ENCODE results near the gene EEF1G. TPM values are rescaled to one million over a fixed set of nuclear protein-coding genes. Genes with fewer than 3 reads are reported as not detected.

EEF1G gene
- total RNA-seq, 4 donors from 2014 or later, result 1,068 to 1,537 (median 1,375) TPM

- no peak for DNase-seq (ENCODE audit: extremely low spot score)
- intact Hi-C loops (cut with DNase I), result no loop called here
- peaks cover 15 to 46% (median 44%) of the 10 kb centered on the region in 4 donors for H3K36me3 ChIP-seq
- H3K9me3 ChIP-seq, result no peaks in the 10 kb centered on the region
- no peak for TF ChIP-seq POLR2A (IDR thresholded peaks at IDR 0.05; ENCODE audit: low read depth)
- TF ChIP-seq EP300 (IDR thresholded peaks at IDR 0.05), result no peak
- no peak for TF ChIP-seq POLR2AphosphoS5 (IDR thresholded peaks at IDR 0.05)
- TF ChIP-seq CTCF (IDR thresholded peaks at IDR 0.05), result no peak
- peak overlapping the region; percentile 45 to 91 (median 70) for H3K27ac ChIP-seq (replicated peaks in 1 of 4)
- peaks cover 38 to 86% (median 69%) of the 10 kb centered on the region in 4 donors for H3K4me1 ChIP-seq
- 78% methylated on average over 8 of the region's 8 CpGs for WGBS
- no peaks in the 10 kb centered on the region for H3K27me3 ChIP-seq
- no peak overlapping the region for H3K4me3 ChIP-seq
Observed at GRCh38 chr11:62512961-62513360, 60.7 kb downstream of the EEF1G start.

Small RNAs within 50 kb of the gene (small RNA-seq; reads per million reads assigned to genes)
- gene AP001458.1 (0 reads per million in 3 donors), gene EEF1G (0 reads per million in 3 donors), gene MIR6747 (0 reads per million in 3 donors)

Other genes with a start within 250 kb of the EEF1G start
- 10 to 100 TPM in 1 of 4 donors, 1 to 10 TPM in 3; 2.1 to 11.6 (median 6.7) TPM for gene ASRGL1, start 236.4 kb downstream of the EEF1G start, total RNA-seq
- gene SCGB1A1, start 154.9 kb downstream of the EEF1G start, total RNA-seq, result 1 to 10 TPM in 1 of 4 donors, not detected in 3; 3.0 TPM
- 1,000 to 10,000 TPM; 1,278 to 2,374 (median 1,866) TPM for gene AHNAK, start 27.1 kb downstream of the EEF1G start, total RNA-seq
- gene TUT1, start 17.6 kb upstream of the EEF1G start, total RNA-seq, result 1 to 10 TPM; 4.2 to 8.0 (median 6.0) TPM
- 10 to 100 TPM; 60.2 to 91.4 (median 88.3) TPM for gene MTA2, start 28.0 kb upstream of the EEF1G start, total RNA-seq
- 10 to 100 TPM; 27.0 to 33.6 (median 29.0) TPM for gene EML3, start 38.9 kb upstream of the EEF1G start, total RNA-seq
- gene ROM1, start 39.4 kb upstream of the EEF1G start, total RNA-seq, result 10 to 100 TPM in 2 of 4 donors, 1 to 10 TPM in 2; 3.7 to 11.9 (median 10.1) TPM
- gene B3GAT3, start 48.1 kb upstream of the EEF1G start, total RNA-seq, result 10 to 100 TPM; 20.3 to 33.3 (median 22.1) TPM
- gene GANAB, start 72.7 kb upstream of the EEF1G start, total RNA-seq, result 100 to 1,000 TPM in 2 of 4 donors, 10 to 100 TPM in 2; 77.7 to 129 (median 111) TPM
- gene INTS5, start 79.4 kb upstream of the EEF1G start, total RNA-seq, result 10 to 100 TPM in 3 of 4 donors, 1 to 10 TPM in 1; 9.6 to 22.7 (median 21.7) TPM
- 10 to 100 TPM; 23.7 to 38.0 (median 33.0) TPM for gene C11orf98, start 91.3 kb upstream of the EEF1G start, total RNA-seq
- 1 to 10 TPM; 2.9 to 4.9 (median 3.1) TPM for gene CSKMT, start 91.4 kb upstream of the EEF1G start, total RNA-seq
- 1 to 10 TPM; 6.3 to 7.5 (median 7.1) TPM for gene UQCC3, start 97.8 kb upstream of the EEF1G start, total RNA-seq
- 1 to 10 TPM; 1.6 to 2.5 (median 1.7) TPM for gene LBHD1, start 98.4 kb upstream of the EEF1G start, total RNA-seq
- 100 to 1,000 TPM; 192 to 277 (median 234) TPM for gene UBXN1, start 105.2 kb upstream of the EEF1G start, total RNA-seq
- gene LRRN4CL, start 115.6 kb upstream of the EEF1G start, total RNA-seq, result 10 to 100 TPM; 29.9 to 48.2 (median 39.2) TPM
- 10 to 100 TPM; 25.3 to 58.1 (median 39.2) TPM for gene BSCL2, start 133.5 kb upstream of the EEF1G start, total RNA-seq
- 1 to 10 TPM in 2 of 4 donors, under 1 TPM in 2; 0.65 to 1.5 (median 1.0) TPM for gene GNG3, start 133.8 kb upstream of the EEF1G start, total RNA-seq
- gene HNRNPUL2, start 153.6 kb upstream of the EEF1G start, total RNA-seq, result 10 to 100 TPM; 19.5 to 45.0 (median 36.7) TPM
- gene TTC9C, start 154.6 kb upstream of the EEF1G start, total RNA-seq, result 10 to 100 TPM; 12.9 to 22.9 (median 18.2) TPM
- gene ZBTB3, start 180.3 kb upstream of the EEF1G start, total RNA-seq, result 10 to 100 TPM in 1 of 4 donors, 1 to 10 TPM in 3; 6.2 to 12.3 (median 9.1) TPM
- gene POLR2G, start 187.7 kb upstream of the EEF1G start, total RNA-seq, result 10 to 100 TPM; 41.1 to 48.2 (median 44.4) TPM
- 10 to 100 TPM; 12.0 to 27.2 (median 14.6) TPM for gene TAF6L, start 197.5 kb upstream of the EEF1G start, total RNA-seq
- 10 to 100 TPM; 33.2 to 50.8 (median 44.8) TPM for gene TMEM179B, start 213.5 kb upstream of the EEF1G start, total RNA-seq
- 10 to 100 TPM; 13.7 to 17.9 (median 15.8) TPM for gene TMEM223, start 218.1 kb upstream of the EEF1G start, total RNA-seq
- gene NXF1, start 231.5 kb upstream of the EEF1G start, total RNA-seq, result 10 to 100 TPM; 38.6 to 86.4 (median 48.4) TPM